Motor neuron (in vitro differentiated cells): ENCODE measurements around the gene ZNF865. TPM values are rescaled to one million over a fixed set of nuclear protein-coding genes. Genes with fewer than 3 reads are reported as not detected.

Source experiments
- ATAC-seq, 8 experiments: fragments of 200-7000 bp; cut with Tn5 transposase; replicated peaks in 6 of 8; 2 replicates each; pipeline ENCODE4 v1.8.0; 2021; ENCODE audit warnings: mild to moderate bottlenecking in 8 of 8, moderate library complexity in 8 of 8
- H3K27ac ChIP-seq, 2 donors: fragments of 250-450 bp; sonication (Bioruptor Pico); 2 replicates each; pipeline ENCODE4 v1.9.0; 2021; ENCODE audit warnings: antibody characterized with exemption in 2 of 2, mild to moderate bottlenecking in 2 of 2, moderate library complexity in 1 of 2
- H3K4me1 ChIP-seq, 2 donors: fragments of 250-450 bp; sonication (Bioruptor Pico); replicated peaks in 1 of 2; 2 replicates each; pipeline ENCODE4 v1.6.1; 2021; ENCODE audit warnings: antibody characterized with exemption in 2 of 2, mild to moderate bottlenecking in 2 of 2, moderate library complexity in 1 of 2
- H3K4me3 ChIP-seq, 5 donors: fragments of 250-450 bp; sonication (Bioruptor Pico); 2 replicates each; pipeline ENCODE4 v1.9.0; 2021; ENCODE audit warnings: antibody characterized with exemption in 5 of 5, mild to moderate bottlenecking in 5 of 5, moderate library complexity in 4 of 5
- WGBS, 10 experiments: fragments of 450-650 bp; shearing (Covaris generic); methylation state at CpG; one replicate each; pipeline ENCODE4 v1.0.0; 2022; 5-methylcytosine and 5-hydroxymethylcytosine counted together
- in situ Hi-C, 9 experiments: fragments of 400-800 bp; cut with MboI; loops; one replicate each; pipeline ENCODE4 v1.15.0; 2021; ENCODE audit warnings: low sequenced_read_pairs in 9 of 9, low pct_unique_long_range_greater_than_20kb in 2 of 9; ENCODE audit not compliant: unreplicated experiment in 9 of 9
- total RNA-seq, 8 experiments: library from RNA; unstranded; fragments of 300-600 nt; gene quantifications; 2 replicates each; pipeline versions ENCODE4 v1.2.3 to v1.2.4, GENCODE V29; 2022

Gene ZNF865
- total RNA-seq, 8 experiments from 2014 or later: 0.87 to 6.9 (median 3.5) TPM

DNA sequence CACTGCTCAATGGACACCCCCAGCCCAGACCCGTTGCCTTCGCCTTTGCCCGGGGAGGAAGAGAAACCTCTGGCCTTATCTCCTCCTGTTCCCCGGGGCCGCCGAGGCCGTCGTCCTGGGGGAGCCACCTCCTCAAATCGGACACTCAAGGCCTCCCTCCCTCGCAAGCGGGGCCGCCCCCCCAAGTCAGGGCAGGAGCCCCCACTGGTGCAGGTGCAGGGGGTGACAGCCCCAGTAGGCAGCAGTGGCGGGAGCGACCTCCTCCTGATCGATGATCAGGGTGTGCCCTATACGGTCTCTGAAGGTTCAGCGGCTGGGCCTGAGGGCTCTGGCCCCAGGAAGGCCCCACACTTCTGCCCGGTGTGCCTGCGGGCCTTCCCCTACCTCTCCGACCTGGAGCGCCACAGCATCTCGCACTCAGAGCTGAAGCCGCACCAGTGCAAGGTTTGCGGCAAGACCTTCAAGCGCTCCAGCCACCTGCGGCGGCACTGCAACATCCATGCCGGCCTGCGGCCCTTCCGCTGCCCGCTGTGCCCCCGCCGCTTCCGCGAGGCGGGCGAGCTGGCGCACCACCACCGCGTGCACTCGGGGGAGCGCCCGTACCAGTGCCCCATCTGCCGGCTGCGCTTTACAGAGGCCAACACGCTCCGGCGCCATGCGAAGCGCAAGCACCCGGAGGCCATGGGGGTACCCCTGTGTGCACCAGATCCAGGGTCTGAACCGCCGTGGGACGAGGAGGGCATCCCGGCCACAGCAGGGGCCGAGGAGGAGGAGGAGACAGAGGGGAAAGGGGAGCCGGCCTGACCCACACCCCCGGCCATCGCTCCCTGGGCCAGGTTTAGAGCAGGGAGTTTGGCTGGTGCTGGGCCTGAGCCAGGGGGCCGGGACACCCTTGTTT lies 3.1 kb upstream of the ZNF865 start:
- in situ Hi-C loops: loop anchor here in 1 of 9 experiments (10.0 kb wide), 1 partner anchor 88 kb away; no protein-coding TSS in a partner anchor
- ATAC-seq: no peak
- Histone ChIP-seq H3K4me3 (no peak overlapping the region), H3K27ac (no peak overlapping the region), H3K4me1 (peaks cover 13 to 19% of the 10 kb centered on the region in 2 donors)
- WGBS, 10 experiments: 93 to 100% (median 97%) methylated on average over 2 to 11 of the region's 60 CpGs; no CpG with 5 or more reads in 6 of the 10 experiments

DNA sequence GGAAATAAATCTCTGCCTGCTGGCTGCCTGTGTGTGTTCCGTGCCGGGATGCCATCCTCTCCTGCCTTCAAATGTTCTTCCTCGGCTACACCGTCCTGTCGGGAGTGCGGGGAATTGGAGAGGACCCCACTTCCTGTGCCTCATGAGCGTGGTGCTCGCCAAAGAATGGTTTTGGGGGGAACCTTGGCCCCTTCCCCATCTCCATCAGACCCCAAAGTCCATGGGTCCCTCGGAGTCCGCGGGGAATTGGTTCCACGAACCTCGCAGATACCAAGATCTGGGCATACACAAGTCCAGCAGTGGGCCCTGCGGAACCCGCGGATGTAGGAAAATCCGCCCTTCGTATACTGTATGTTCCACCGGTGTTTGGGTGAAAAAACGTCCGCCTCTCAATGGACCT lies 2.3 kb upstream of the ZNF865 start:
- Histone ChIP-seq H3K27ac (no peak overlapping the region), H3K4me3 (no peak overlapping the region), H3K4me1 (peaks cover 12 to 19% of the 10 kb centered on the region in 2 donors)
- 85 to 100% (median 95%) methylated on average over 2 to 13 of the region's 21 CpGs; no CpG with 5 or more reads in 4 of the 10 experiments for WGBS, 10 experiments
- no peak for ATAC-seq
- in situ Hi-C loops: loop anchor here in 1 of 9 experiments (10.0 kb wide), 1 partner anchor 88 kb away; no protein-coding TSS in a partner anchor

DNA sequence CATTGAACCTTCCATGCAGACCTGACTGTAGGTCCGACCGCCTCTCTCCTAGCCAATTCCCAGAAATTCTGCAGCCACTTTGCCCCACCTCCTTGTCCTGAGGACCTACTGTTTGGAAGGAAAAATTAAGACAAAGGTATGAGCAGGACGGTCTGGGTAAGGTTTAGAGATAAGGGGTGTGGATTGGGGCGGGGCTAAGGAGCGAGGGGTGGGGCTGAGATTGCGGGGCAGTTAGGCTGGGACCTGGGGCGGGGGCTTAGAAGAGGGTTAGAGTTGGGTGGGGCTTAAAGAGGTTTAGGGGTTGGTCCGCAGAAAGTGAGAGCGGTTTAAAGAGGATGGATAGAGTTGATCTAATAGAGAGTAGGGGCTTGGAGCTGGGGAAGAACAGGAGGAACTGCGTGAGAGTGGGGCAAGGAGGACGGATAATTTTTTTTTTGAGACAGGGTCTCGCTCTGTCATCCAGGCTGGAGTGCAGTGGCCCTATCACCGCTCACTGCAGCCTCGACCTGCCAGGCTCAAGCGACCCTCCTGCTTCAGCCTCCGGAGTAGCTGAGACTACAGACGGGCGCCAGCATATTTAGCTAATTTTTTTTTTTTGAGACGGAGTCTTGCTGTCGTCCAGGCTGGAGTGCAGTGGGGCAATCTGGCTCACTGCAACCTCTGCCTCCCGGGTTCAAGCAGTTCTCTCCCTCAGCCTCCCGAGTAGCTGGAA lies 1.7 kb upstream of the ZNF865 start:
- in situ Hi-C loops: loop anchor here in 1 of 9 experiments (10.0 kb wide), 1 partner anchor 89 kb away; no protein-coding TSS in a partner anchor
- H3K4me1 ChIP-seq: peaks cover 6 to 15% of the 10 kb centered on the region in 2 donors
- peak overlapping the region; percentile 58 to 84 (median 72) for H3K4me3 ChIP-seq
- ATAC-seq: no peak
- H3K27ac ChIP-seq: peak overlapping the region; percentile 91 to 97
- WGBS, 10 experiments: 40 to 98% (median 58%) methylated on average over 1 to 8 of the region's 22 CpGs; no CpG with 5 or more reads in 5 of the 10 experiments

DNA sequence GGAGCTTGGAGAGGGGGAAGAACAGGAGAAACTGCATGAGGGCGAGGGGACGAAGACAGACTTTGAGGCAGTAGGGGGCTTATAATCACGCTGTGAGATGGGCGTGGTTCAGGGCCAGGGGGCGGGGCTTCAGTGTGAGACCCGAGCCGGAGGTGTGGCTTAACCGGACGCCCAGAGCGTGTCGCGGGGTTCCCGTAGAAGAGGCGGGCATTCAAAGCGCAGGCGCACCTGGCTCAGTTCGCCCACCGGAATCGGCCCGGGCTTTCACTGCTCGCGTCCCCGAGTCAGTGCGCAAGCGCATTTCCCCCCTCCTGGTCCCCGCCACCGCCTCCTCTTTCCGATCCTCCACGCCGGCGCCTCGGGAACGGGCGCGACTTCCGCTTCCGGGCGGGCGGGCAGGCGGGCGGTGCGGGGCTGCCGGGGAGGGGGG lies 225 bp upstream of the ZNF865 start:
- H3K4me3 ChIP-seq: peak overlapping the region; percentile 58 to 84 (median 72)
- peak overlapping the region; percentile 91 to 97 for H3K27ac ChIP-seq
- peaks cover 6 to 15% of the 10 kb centered on the region in 2 donors for H3K4me1 ChIP-seq
- peak; percentile 62 to 85 (median 81) for ATAC-seq
- WGBS, 10 experiments: 0 to 2% methylated on average over 2 to 9 of the region's 43 CpGs; no CpG with 5 or more reads in 8 of the 10 experiments
- in situ Hi-C loops: loop anchor here in 1 of 9 experiments (10.0 kb wide), 1 partner anchor 90 kb away; no protein-coding TSS in a partner anchor

DNA sequence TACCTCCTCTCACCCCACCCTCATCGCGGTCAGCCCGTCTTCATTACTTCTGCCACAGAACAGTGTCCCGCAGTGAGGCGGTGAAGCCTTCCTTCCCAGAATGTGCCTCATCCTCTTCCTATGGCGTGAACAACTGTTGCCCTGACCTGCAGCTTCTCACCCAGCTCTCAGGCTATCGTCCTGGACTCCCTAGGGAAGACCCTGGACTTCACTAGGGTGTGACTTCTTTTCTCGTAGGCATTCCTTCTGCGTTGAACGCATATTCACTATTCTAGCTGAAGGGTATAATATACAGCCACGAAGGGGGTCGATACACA lies 982 bp downstream of the ZNF865 start:
- H3K27ac ChIP-seq: peak overlapping the region in 1 of 2 donors; percentile 97
- 7 to 20% (median 17%) methylated on average over 1 to 11 of the region's 12 CpGs; no CpG with 5 or more reads in 5 of the 10 experiments for WGBS, 10 experiments
- in situ Hi-C loops: loop anchor here in 1 of 9 experiments (10.0 kb wide), 1 partner anchor 92 kb away; no protein-coding TSS in a partner anchor
- ATAC-seq: no peak
- H3K4me1 ChIP-seq: peaks cover 3 to 11% of the 10 kb centered on the region in 2 donors
- H3K4me3 ChIP-seq: peak overlapping the region; percentile 58 to 84 (median 72)

DNA sequence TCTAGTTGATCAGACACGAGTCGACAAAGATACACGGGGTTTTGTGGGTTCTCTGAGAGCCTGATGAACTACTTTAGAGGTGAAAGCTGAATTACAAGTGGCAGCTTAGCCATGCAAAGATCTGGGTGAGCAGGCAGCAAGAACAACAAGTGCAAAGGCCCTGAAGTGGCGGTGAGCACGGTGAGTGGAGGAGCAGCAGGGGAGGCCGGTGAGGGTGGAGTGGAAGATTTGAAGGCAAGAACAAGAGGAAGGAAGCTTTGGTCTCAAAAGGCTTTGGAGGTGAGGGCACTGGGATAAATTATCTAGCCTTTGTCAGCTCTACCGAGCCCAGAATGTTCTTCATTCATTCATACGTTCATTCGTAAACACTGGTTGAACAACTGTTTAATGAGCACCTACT lies 1.4 kb downstream of the ZNF865 start:
- in situ Hi-C loops: loop anchor here in 1 of 9 experiments (10.0 kb wide), 1 partner anchor 92 kb away; no protein-coding TSS in a partner anchor
- Histone ChIP-seq H3K4me3 (peak overlapping the region in 4 of 5 donors; percentile 61 to 84 (median 74)), H3K27ac (no peak overlapping the region), H3K4me1 (peaks cover 3 to 11% of the 10 kb centered on the region in 2 donors)
- no peak for ATAC-seq
- 67 to 95% (median 76%) methylated on average over 2 to 8 of the region's 9 CpGs; no CpG with 5 or more reads in 3 of the 10 experiments for WGBS, 10 experiments

DNA sequence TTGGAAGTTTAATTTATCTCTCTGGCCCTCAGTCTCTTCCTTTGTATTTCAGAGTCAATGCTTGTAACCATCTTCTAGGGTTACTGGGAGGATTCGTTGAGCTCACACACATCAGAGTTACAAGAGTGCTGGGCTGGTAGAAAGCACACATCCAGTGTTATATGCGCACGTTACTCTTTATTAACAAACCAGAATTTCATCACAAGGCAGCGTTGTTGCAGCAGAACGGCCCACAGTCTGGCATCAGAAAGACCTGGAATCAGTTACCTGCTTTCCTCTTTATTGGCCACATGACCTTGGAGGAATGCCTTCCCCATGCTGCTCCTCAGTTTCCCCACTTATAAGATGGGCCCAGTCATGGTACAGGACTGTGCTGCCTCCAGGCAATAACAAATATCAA lies 3.9 kb downstream of the ZNF865 start:
- in situ Hi-C loops: loop anchor here in 1 of 9 experiments (10.0 kb wide), 1 partner anchor 95 kb away; no protein-coding TSS in a partner anchor
- H3K27ac ChIP-seq: no peak overlapping the region
- 40 to 100% (median 91%) methylated on average over 1 to 5 of the region's 5 CpGs; no CpG with 5 or more reads in 3 of the 10 experiments for WGBS, 10 experiments
- peaks cover under 1 to 7% of the 10 kb centered on the region in 2 donors for H3K4me1 ChIP-seq
- H3K4me3 ChIP-seq: no peak overlapping the region
- no peak for ATAC-seq

DNA sequence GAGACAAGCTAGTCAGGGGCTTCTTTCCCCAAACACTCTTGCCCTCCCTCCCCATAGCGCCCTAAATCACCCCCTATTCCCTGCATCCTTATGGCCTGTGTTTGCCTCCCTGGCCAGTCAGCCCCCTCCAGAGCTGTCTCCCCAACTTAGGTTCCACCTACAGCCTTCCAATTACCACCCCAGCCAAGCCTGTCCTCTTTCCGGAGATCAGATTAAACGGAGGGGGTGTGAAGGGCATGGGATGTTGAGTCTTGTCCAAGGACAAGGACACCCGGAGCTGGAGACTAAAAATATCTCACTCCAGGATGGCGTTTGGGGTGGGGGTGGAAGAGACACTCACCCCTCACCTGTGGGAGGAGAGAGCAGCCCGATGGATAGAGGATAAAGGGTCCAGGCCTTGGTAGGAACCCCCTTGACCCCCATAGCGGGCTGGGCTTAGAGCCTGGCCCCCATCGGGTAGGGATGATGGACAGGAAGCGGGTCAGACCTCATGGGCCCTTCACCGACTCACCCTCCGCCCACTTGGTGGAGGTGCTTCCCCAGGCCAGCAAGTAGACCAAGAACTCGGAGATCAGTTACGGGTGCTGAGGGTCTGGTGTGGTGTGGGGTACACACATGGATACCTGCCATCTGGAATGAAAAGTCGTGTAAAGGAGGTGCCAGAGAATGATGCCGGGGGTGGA lies 6.0 kb downstream of the ZNF865 start:
- 0 to 100% (median 77%) methylated on average over 1 to 4 of the region's 15 CpGs; no CpG with 5 or more reads in 4 of the 10 experiments for WGBS, 10 experiments
- H3K4me3 ChIP-seq: no peak overlapping the region
- in situ Hi-C loops: no loop called here
- H3K27ac ChIP-seq: peak overlapping the region in 1 of 2 donors; percentile 20
- peaks cover 0 to 5% of the 10 kb centered on the region in 2 donors for H3K4me1 ChIP-seq
- ATAC-seq: no peak

DNA sequence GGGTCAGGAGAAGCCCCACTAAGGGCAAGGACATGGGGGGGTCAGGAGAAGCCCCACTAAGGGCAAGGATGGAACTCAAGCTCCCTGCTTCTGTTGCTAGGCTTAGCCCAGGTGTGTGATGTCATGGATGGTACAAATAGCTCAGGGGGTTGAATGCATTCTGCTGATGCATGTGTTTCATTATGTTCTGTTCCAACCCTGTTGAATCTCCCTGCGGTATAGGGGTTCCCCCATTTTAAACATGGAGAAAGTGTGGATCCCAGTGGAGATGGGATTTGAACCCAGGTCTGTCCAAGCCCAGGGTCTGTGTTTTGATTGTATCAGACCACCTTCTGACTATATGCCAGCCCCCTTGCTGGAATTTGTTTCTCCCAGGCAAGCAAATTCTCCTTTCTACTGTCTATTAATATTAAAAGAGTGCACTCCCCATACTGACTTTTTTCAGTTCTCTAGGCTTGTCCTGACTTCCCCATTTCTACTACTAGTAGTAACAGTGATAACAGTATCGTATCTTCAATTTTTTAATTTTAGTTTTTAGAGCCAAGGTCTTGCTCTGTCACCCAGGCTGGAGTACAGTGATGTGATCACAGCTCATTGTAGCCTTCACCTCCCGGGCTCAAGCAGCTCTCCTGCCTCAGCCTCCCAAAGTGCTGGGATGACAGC lies 6.7 kb downstream of the ZNF865 start:
- Histone ChIP-seq H3K4me1 (no peaks in the 10 kb centered on the region), H3K27ac (no peak overlapping the region), H3K4me3 (no peak overlapping the region)
- WGBS, 10 experiments: 86 to 100% (median 100%) methylated on average over 1 to 2 of the region's 3 CpGs; no CpG with 5 or more reads in 2 of the 10 experiments
- ATAC-seq: no peak
- in situ Hi-C loops: no loop called here

DNA sequence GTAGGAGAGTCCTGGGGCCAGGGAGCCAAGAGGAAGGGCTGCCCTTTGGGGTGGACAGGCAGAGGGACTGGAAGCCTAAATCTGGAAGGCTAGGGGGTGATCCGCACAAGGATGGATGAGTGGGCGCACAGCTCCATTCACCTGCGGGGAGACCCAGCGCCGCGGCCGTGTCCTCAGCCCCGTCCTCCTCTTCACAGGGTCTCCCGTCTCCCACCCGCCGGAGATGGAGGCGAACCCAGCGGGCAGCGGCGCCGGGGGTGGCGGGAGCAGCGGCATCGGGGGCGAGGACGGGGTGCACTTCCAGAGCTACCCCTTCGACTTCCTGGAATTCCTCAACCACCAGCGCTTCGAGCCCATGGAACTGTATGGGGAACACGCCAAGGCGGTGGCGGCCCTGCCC lies 7.9 kb downstream of the ZNF865 start:
- Histone ChIP-seq H3K4me1 (no peaks in the 10 kb centered on the region), H3K4me3 (no peak overlapping the region), H3K27ac (no peak overlapping the region)
- peak in 2 of 8 experiments; percentile 8 to 11 for ATAC-seq
- in situ Hi-C loops: no loop called here
- whole genome bisulfite sequencing, 10 experiments: no CpG with 5 or more reads among the region's 27 CpGs

DNA sequence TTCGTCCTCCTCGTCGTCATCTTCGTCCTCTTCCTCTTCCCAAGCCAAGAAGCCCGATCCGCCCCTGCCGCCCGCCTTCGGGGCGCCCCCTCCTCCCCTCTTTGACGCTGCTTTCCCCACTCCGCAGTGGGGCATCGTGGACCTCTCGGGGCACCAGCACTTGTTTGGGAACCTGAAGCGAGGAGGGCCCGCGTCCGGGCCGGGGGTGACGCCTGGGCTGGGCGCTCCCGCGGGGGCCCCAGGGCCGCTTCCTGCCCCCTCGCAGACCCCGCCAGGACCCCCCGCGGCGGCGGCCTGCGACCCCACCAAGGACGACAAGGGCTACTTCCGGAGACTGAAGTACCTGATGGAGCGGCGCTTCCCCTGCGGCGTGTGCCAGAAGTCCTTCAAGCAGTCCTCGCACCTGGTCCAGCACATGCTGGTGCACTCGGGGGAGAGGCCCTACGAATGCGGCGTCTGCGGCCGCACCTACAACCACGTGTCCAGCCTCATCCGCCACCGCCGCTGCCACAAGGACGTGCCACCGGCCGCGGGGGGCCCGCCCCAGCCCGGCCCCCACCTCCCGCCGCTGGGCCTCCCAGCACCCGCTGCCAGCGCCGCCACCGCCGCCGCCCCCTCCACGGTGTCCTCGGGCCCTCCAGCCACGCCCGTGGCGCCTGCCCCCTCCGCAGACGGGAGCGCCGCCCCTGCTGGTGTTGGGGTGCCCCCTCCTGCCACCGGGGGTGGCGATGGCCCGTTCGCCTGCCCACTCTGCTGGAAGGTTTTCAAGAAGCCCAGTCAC lies 8.7 kb downstream of the ZNF865 start:
- no CpG with 5 or more reads among the region's 75 CpGs for WGBS, 10 experiments
- no peaks in the 10 kb centered on the region for H3K4me1 ChIP-seq
- no peak overlapping the region for H3K27ac ChIP-seq
- peak in 4 of 8 experiments; percentile 12 to 19 (median 14) for ATAC-seq
- no peak overlapping the region for H3K4me3 ChIP-seq
- in situ Hi-C loops: no loop called here
